ENCODE measurements around the gene GNG12.

DNA sequence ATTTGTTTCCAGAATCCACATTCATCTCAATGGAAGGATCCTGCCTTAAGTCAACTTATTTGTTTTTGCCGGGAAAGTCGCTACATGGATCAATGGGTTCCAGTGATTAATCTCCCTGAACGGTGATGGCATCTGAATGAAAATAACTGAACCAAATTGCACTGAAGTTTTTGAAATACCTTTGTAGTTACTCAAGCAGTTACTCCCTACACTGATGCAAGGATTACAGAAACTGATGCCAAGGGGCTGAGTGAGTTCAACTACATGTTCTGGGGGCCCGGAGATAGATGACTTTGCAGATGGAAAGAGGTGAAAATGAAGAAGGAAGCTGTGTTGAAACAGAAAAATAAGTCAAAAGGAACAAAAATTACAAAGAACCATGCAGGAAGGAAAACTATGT, 145.6 kb downstream of the GNG12 start:
- TF ChIP-seq, protein P1, sequence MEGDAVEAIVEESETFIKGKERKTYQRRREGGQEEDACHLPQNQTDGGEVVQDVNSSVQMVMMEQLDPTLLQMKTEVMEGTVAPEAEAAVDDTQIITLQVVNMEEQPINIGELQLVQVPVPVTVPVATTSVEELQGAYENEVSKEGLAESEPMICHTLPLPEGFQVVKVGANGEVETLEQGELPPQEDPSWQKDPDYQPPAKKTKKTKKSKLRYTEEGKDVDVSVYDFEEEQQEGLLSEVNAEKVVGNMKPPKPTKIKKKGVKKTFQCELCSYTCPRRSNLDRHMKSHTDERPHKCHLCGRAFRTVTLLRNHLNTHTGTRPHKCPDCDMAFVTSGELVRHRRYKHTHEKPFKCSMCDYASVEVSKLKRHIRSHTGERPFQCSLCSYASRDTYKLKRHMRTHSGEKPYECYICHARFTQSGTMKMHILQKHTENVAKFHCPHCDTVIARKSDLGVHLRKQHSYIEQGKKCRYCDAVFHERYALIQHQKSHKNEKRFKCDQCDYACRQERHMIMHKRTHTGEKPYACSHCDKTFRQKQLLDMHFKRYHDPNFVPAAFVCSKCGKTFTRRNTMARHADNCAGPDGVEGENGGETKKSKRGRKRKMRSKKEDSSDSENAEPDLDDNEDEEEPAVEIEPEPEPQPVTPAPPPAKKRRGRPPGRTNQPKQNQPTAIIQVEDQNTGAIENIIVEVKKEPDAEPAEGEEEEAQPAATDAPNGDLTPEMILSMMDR (IDR thresholded peaks at IDR 0.05; ENCODE audit: insufficient read depth, low read length, poor library complexity, severe bottlenecking) = no peak
- TF ChIP-seq EZH2phosphoT487 (conservative IDR thresholded peaks at IDR 0.05; ENCODE audit: low read length) = no peak

Data from SU-DHL-6 (cell line).